Smooth muscle cell (in vitro differentiated cells): ENCODE results near the gene TMEM94. TPM values are rescaled to one million over a fixed set of nuclear protein-coding genes. Genes with fewer than 3 reads are reported as not detected.

Experiments used
- DNase-seq: peaks from one replicate; lab custom pipeline; 2025; ENCODE audit not compliant: unreplicated experiment; lab: John Stamatoyannopoulos, UW
- H2AFZ ChIP-seq: fragments of 200-600 bp; sonication (generic); 2 replicates; pipeline ENCODE4 v1.6.0; 2016; ENCODE audit warnings: antibody characterized with exemption, low read depth, mild to moderate bottlenecking
- H3F3A ChIP-seq: fragments of 200-600 bp; sonication (generic); 2 replicates; pipeline ENCODE4 v1.6.0; 2017; ENCODE audit warnings: antibody characterized with exemption, low read depth
- H3K27ac ChIP-seq: fragments of 200-600 bp; sonication (generic); 2 replicates; pipeline ENCODE4 v1.5.1; 2016; ENCODE audit warnings: low read depth, mild to moderate bottlenecking
- H3K27me3 ChIP-seq: fragments of 200-600 bp; sonication (generic); 2 replicates; pipeline ENCODE4 v1.6.1; 2016; ENCODE audit warnings: low read depth, mild to moderate bottlenecking
- H3K36me3 ChIP-seq: fragments of 200-600 bp; sonication (generic); 2 replicates; pipeline ENCODE4 v1.5.1; 2016; ENCODE audit warnings: low read depth
- H3K4me1 ChIP-seq: fragments of 200-600 bp; sonication (generic); 2 replicates; pipeline ENCODE4 v1.5.1; 2016; ENCODE audit warnings: low read depth
- H3K4me2 ChIP-seq: fragments of 200-600 bp; sonication (generic); 2 replicates; pipeline ENCODE4 v1.6.0; 2016; ENCODE audit warnings: mild to moderate bottlenecking
- H3K4me3 ChIP-seq: fragments of 200-600 bp; sonication (generic); 2 replicates; pipeline ENCODE4 v1.5.1; 2016; ENCODE audit warnings: mild to moderate bottlenecking
- H3K79me2 ChIP-seq: fragments of 200-600 bp; sonication (generic); 2 replicates; pipeline ENCODE4 v1.6.0; 2016; ENCODE audit warnings: low read depth, mild to moderate bottlenecking
- H3K9ac ChIP-seq: fragments of 200-600 bp; sonication (generic); 2 replicates; pipeline ENCODE4 v1.6.0; 2016; ENCODE audit warnings: low read depth
- H3K9me3 ChIP-seq: fragments of 200-600 bp; sonication (generic); replicated peaks from 2 replicates; pipeline ENCODE4 v1.5.1; 2016; ENCODE audit warnings: low read depth
- H4K20me1 ChIP-seq: fragments of 200-600 bp; sonication (generic); 2 replicates; pipeline ENCODE4 v1.6.0; 2016; ENCODE audit warnings: low read depth
- CTCF ChIP-seq: fragments of 200-600 bp; sonication (generic); IDR thresholded peaks from 2 replicates; pipeline ENCODE4 v1.5.1; 2017; ENCODE audit warnings: borderline replicate concordance, mild to moderate bottlenecking, antibody characterized with exemption; ENCODE audit not compliant: insufficient read depth, poor library complexity, severe bottlenecking
- WGBS: methylation state at CpG from one replicate; pipeline ENCODE4 v1.1.7; 2016; ENCODE audit warnings: low lambda C conversion rate; 5-methylcytosine and 5-hydroxymethylcytosine counted together
- polyA plus RNA-seq: library from polyadenylated mRNA; unstranded; fragments of >200 nt; fragmentation: Nextera tagmentation; extraction: Ambion mirVana; gene quantifications from 2 replicates; pipeline ENCODE4 v1.2.1, GENCODE V29; 2016
- total RNA-seq: library from RNA; depleted of rRNA; stranded (reverse); fragments of >200 nt; gene quantifications from 2 replicates; pipeline ENCODE4 v1.2.3, GENCODE V29; 2014

TMEM94 gene
- total and polyA plus RNA-seq, 2 experiments from 2014 or later, result 26.3 to 35.9 TPM

- Histone ChIP-seq H3F3A (no peaks in the 10 kb centered on the region), H3K4me1 (peaks cover 3% of the 10 kb centered on the region), H2AFZ (no peak overlapping the region), H3K27ac (no peak overlapping the region), H3K9me3 (no peaks in the 10 kb centered on the region), H4K20me1 (peaks cover 66% of the 10 kb centered on the region), H3K4me3 (no peak overlapping the region), H3K36me3 (no peaks in the 10 kb centered on the region), H3K27me3 (no peaks in the 10 kb centered on the region), H3K9ac (no peak overlapping the region), H3K4me2 (no peak overlapping the region), H3K79me2 (peaks cover 6% of the 10 kb centered on the region)
- 88% methylated on average over 5 of the region's 5 CpGs for WGBS
- no peak for TF ChIP-seq CTCF
- DNase-seq, result no peak
Observed at GRCh38 chr17:75508931-75509361, 52.5 kb downstream of the TMEM94 start.

- no peaks in the 10 kb centered on the region for H3F3A ChIP-seq
- H3K27me3 ChIP-seq, result no peaks in the 10 kb centered on the region
- DNase-seq, result no peak
- H3K79me2 ChIP-seq, result peaks cover 9% of the 10 kb centered on the region
- 95% methylated on average over 19 of the region's 19 CpGs for WGBS
- no peak overlapping the region for H3K4me3 ChIP-seq
- no peak overlapping the region for H3K27ac ChIP-seq
- no peaks in the 10 kb centered on the region for H3K36me3 ChIP-seq
- no peak overlapping the region for H2AFZ ChIP-seq
- peaks cover 71% of the 10 kb centered on the region for H4K20me1 ChIP-seq
- TF ChIP-seq CTCF, result no peak
- H3K4me2 ChIP-seq, result no peak overlapping the region
- H3K9me3 ChIP-seq, result no peaks in the 10 kb centered on the region
- no peak overlapping the region for H3K9ac ChIP-seq
- peaks cover 10% of the 10 kb centered on the region for H3K4me1 ChIP-seq
Observed at GRCh38 chr17:75509528-75510258, 53.3 kb downstream of the TMEM94 start.

- Histone ChIP-seq H3K4me2 (no peak overlapping the region), H4K20me1 (peaks cover 71% of the 10 kb centered on the region), H3K36me3 (no peaks in the 10 kb centered on the region), H3K4me1 (peaks cover 10% of the 10 kb centered on the region), H3K79me2 (peaks cover 15% of the 10 kb centered on the region), H3K4me3 (no peak overlapping the region), H3K9me3 (no peaks in the 10 kb centered on the region), H2AFZ (no peak overlapping the region), H3F3A (no peaks in the 10 kb centered on the region), H3K9ac (no peak overlapping the region), H3K27me3 (no peaks in the 10 kb centered on the region), H3K27ac (no peak overlapping the region)
- TF ChIP-seq CTCF, result no peak
- no peak for DNase-seq
- WGBS, result 97% methylated on average over 4 of the region's 4 CpGs
Observed at GRCh38 chr17:75511270-75511609, 54.8 kb downstream of the TMEM94 start.
